Mesendoderm (in vitro differentiated cells): ENCODE data around the gene NAA35.
"Not testable (repeated sequence)": the region's sequence is repeated elsewhere in the genome, so short reads cannot be mapped to it uniquely, and the experiment has no call there.

Experiments
- DNase-seq: peaks from one replicate; pipeline ENCODE4 v3.0.0; 2013
- H2AK5ac ChIP-seq: 2 replicates; pipeline ENCODE4 v1.6.1; 2013; ENCODE audit warnings: low read length, inconsistent platforms
- H2BK120ac ChIP-seq: 2 replicates; pipeline ENCODE4 v1.6.1; 2013; ENCODE audit warnings: low read depth, mild to moderate bottlenecking, low read length, moderate library complexity, mixed read lengths
- H2BK15ac ChIP-seq: replicated peaks from 2 replicates; pipeline ENCODE4 v1.6.1; 2013; ENCODE audit warnings: low read depth, mild to moderate bottlenecking, moderate library complexity
- H2BK5ac ChIP-seq: 2 replicates; pipeline ENCODE4 v1.6.1; 2013; ENCODE audit warnings: low read length, inconsistent platforms
- H3K18ac ChIP-seq: 2 replicates; pipeline ENCODE4 v1.6.1; 2013; ENCODE audit warnings: mild to moderate bottlenecking, low read length, mixed read lengths
- H3K23ac ChIP-seq: one replicate; pipeline ENCODE4 v1.6.1; 2013; ENCODE audit warnings: low read length
- H3K27ac ChIP-seq: 2 replicates; pipeline ENCODE4 v1.5.1; 2013; ENCODE audit warnings: low read depth, mild to moderate bottlenecking, inconsistent platforms, low read length, moderate library complexity
- H3K27me3 ChIP-seq: 2 replicates; pipeline ENCODE4 v1.6.1; 2013; ENCODE audit warnings: low read length, control low read depth, mild to moderate bottlenecking, inconsistent platforms; ENCODE audit not compliant: insufficient read depth, poor library complexity
- H3K36me3 ChIP-seq: 2 replicates; pipeline ENCODE4 v1.6.1; 2013; ENCODE audit warnings: low read length, inconsistent platforms; ENCODE audit not compliant: control insufficient read depth, insufficient read depth
- H3K4ac ChIP-seq: one replicate; pipeline ENCODE4 v1.6.1; 2013; ENCODE audit warnings: low read depth, mild to moderate bottlenecking, low read length, moderate library complexity
- H3K4me1 ChIP-seq: 2 replicates; pipeline ENCODE4 v1.6.1; 2013; ENCODE audit warnings: low read depth, low read length, inconsistent platforms; ENCODE audit not compliant: control insufficient read depth
- H3K4me2 ChIP-seq: 2 replicates; pipeline ENCODE4 v1.6.1; 2013; ENCODE audit warnings: low read length
- H3K4me3 ChIP-seq: 2 replicates; pipeline ENCODE4 v1.5.1; 2013; ENCODE audit warnings: mild to moderate bottlenecking, low read length
- H3K56ac ChIP-seq: one replicate; pipeline ENCODE4 v1.6.1; 2013; ENCODE audit warnings: low read length
- H3K79me1 ChIP-seq: 2 replicates; pipeline ENCODE4 v1.6.1; 2013; ENCODE audit warnings: low read length, inconsistent platforms
- H3K79me2 ChIP-seq: 2 replicates; pipeline ENCODE4 v1.6.1; 2013; ENCODE audit warnings: mild to moderate bottlenecking, low read length; ENCODE audit not compliant: control insufficient read depth, insufficient read depth
- H3K9ac ChIP-seq: 2 replicates; pipeline ENCODE4 v1.6.1; 2013; ENCODE audit warnings: low read length, inconsistent platforms
- H4K5ac ChIP-seq: one replicate; pipeline ENCODE4 v1.6.1; 2013; ENCODE audit warnings: low read length
- H4K8ac ChIP-seq: one replicate; pipeline ENCODE4 v1.6.1; 2013; ENCODE audit warnings: low read depth, mild to moderate bottlenecking, control low read depth, low read length, moderate library complexity
- WGBS: extraction: QIAGEN DNeasy Blood & Tissue Kit; methylation state at CpG from one replicate; pipeline ENCODE4 v1.1.7; 2013; ENCODE audit warnings: low lambda C conversion rate, missing lambda C conversion rate; ENCODE audit not compliant: insufficient coverage; ENCODE audit errors: extremely low coverage; 5-methylcytosine and 5-hydroxymethylcytosine counted together

Gene NAA35

DNA sequence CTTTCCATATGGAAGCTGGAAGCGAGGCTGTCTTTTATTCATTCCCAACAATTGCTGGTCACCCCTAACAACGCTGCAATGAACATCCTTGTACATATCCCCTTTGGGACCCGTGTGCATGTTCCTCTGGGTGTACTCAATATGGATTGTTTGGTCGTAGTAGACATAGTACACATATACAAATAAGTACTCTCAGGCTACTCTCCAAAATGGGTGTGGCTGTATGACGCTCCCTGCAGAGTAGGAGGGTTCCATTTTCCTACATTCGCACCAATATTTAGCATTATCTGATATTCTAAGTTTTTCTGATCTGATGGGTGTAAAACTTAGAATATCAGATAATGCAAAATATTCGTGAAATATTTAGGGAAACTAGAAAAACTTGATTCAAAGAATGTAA is 23.2 kb upstream of the NAA35 start:
- no peaks in the 10 kb centered on the region for H3K79me1 ChIP-seq
- H3K27me3 ChIP-seq: no peaks in the 10 kb centered on the region
- DNase-seq: no peak
- no peaks in the 10 kb centered on the region for H3K36me3 ChIP-seq
- no peak overlapping the region for H3K18ac ChIP-seq
- H2BK120ac ChIP-seq: no peak overlapping the region
- WGBS: no CpG with 5 or more reads among the region's 7 CpGs
- no peak overlapping the region for H3K27ac ChIP-seq
- H3K4me2 ChIP-seq: no peak overlapping the region
- no peak overlapping the region for H3K4me3 ChIP-seq
- H3K23ac ChIP-seq: no peak overlapping the region
- H4K8ac ChIP-seq: no peak overlapping the region
- H3K4ac ChIP-seq: no peak overlapping the region
- H3K4me1 ChIP-seq: no peaks in the 10 kb centered on the region
- H2BK5ac ChIP-seq: no peak overlapping the region
- no peak overlapping the region for H4K5ac ChIP-seq
- H3K56ac ChIP-seq: no peak overlapping the region
- no peak overlapping the region for H3K9ac ChIP-seq
- H2AK5ac ChIP-seq: no peak overlapping the region
- H2BK15ac ChIP-seq: no peak overlapping the region
- no peaks in the 10 kb centered on the region for H3K79me2 ChIP-seq

DNA sequence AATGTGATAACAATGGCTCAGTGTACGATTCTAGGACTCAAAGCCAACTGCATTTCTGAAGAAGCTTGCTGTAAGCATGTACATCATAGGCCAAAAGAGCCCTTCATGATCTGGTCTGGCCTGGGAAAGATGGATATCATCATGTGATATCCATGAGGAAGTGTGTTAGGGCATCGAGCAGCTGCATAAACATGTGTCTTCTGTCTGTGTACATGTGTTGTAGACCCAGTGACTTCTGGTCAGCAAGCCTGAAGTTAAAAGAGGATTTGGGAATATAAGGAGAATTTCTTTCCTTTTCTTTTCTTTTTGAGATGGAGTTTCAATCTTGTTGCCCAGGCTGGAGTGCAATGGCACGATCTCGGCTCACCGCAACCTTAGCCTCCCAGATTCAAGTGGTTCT is 15.5 kb upstream of the NAA35 start:
- H2AK5ac ChIP-seq: no peak overlapping the region
- WGBS: no CpG with 5 or more reads among the region's 5 CpGs

GRCh38 chr9:85927076-85927475 is 13.9 kb upstream of the NAA35 start:
- Histone ChIP-seq H4K5ac (no peak overlapping the region), H3K79me2 (no peaks in the 10 kb centered on the region), H3K36me3 (no peaks in the 10 kb centered on the region), H3K4me3 (no peak overlapping the region), H3K27ac (no peak overlapping the region), H3K4me2 (no peak overlapping the region), H3K79me1 (no peaks in the 10 kb centered on the region), H3K18ac (no peak overlapping the region), H2BK5ac (no peak overlapping the region), H3K9ac (no peak overlapping the region), H2BK120ac (no peak overlapping the region), H3K4ac (no peak overlapping the region), H2BK15ac (no peak overlapping the region), H3K4me1 (no peaks in the 10 kb centered on the region), H4K8ac (no peak overlapping the region), H3K23ac (no peak overlapping the region), H3K56ac (no peak overlapping the region), H2AK5ac (no peak overlapping the region), H3K27me3 (no peaks in the 10 kb centered on the region)
- no CpG with 5 or more reads among the region's 2 CpGs for WGBS
- DNase-seq: no peak

More for the DNA sequence above, 15.5 kb upstream of the NAA35 start:
- H2BK5ac ChIP-seq: no peak overlapping the region
- no peak overlapping the region for H3K9ac ChIP-seq
- H3K4ac ChIP-seq: no peak overlapping the region
- no peak overlapping the region for H3K23ac ChIP-seq
- H3K4me3 ChIP-seq: no peak overlapping the region
- no peak overlapping the region for H2BK120ac ChIP-seq
- no peaks in the 10 kb centered on the region for H3K4me1 ChIP-seq
- H3K79me2 ChIP-seq: no peaks in the 10 kb centered on the region
- H3K79me1 ChIP-seq: no peaks in the 10 kb centered on the region
- H3K27me3 ChIP-seq: no peaks in the 10 kb centered on the region
- H4K8ac ChIP-seq: no peak overlapping the region
- no peak overlapping the region for H2BK15ac ChIP-seq
- no peak overlapping the region for H3K18ac ChIP-seq
- no peak overlapping the region for H3K27ac ChIP-seq
- no peak overlapping the region for H3K4me2 ChIP-seq
- H3K36me3 ChIP-seq: no peaks in the 10 kb centered on the region
- no peak for DNase-seq
- H4K5ac ChIP-seq: no peak overlapping the region
- H3K56ac ChIP-seq: no peak overlapping the region

DNA sequence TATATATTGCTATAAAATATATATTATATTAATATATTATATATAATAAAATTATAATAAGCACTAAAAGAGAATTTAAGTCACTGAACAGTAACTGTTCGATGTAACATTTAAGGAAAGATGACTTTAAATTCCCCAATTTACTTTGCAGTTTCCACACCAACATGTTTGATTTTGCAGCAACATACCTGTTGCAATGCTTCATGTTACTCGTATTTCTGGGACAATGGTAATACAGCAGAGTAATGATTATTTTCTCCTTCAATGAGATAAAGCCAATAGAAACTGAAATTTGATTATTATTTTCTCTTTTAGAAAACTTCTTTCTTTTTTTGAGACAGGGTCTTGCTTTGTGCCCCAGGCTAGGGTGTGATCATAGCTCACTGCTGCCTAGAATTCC is 9.5 kb upstream of the NAA35 start:
- Histone ChIP-seq H3K4me3 (no peak overlapping the region), H3K79me2 (no peaks in the 10 kb centered on the region), H3K27me3 (no peaks in the 10 kb centered on the region), H3K4me1 (no peaks in the 10 kb centered on the region), H2BK120ac (no peak overlapping the region), H3K4me2 (no peak overlapping the region), H3K79me1 (no peaks in the 10 kb centered on the region), H3K4ac (no peak overlapping the region), H4K5ac (no peak overlapping the region), H3K27ac (no peak overlapping the region), H4K8ac (no peak overlapping the region), H3K36me3 (no peaks in the 10 kb centered on the region), H3K23ac (no peak overlapping the region), H3K56ac (no peak overlapping the region), H2BK15ac (no peak overlapping the region), H3K9ac (no peak overlapping the region), H3K18ac (no peak overlapping the region), H2AK5ac (no peak overlapping the region), H2BK5ac (no peak overlapping the region)
- DNase-seq: no peak
- no CpG with 5 or more reads among the region's 2 CpGs for WGBS

DNA sequence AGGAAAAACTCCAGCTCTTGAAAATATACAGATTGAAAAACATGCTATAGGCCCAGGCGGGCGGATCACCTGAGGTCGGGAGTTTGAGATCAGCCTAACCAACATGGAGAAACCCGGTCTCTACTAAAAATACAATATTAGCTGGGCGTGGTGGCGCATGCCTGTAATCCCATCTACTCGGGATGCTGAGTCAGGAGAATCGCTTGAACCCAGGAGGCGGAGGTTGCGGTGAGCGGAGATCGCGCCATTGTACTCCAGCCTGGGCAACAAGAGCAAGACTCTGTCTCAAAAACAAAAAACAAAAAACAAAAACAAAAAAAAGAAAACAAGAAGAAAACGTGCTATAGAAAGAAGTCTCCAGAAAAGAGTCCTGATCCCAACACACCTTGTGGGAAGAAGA is 5.0 kb upstream of the NAA35 start:
- not testable (repeated sequence) for H3K79me1 ChIP-seq, H3K79me2 ChIP-seq, DNase-seq

GRCh38 chr9:85940275-85940831 is 593 bp upstream of the NAA35 start:
- H3K36me3 ChIP-seq: no peaks in the 10 kb centered on the region
- 100% methylated on average over 3 of the region's 13 CpGs for WGBS
- H3K4me1 ChIP-seq: peaks cover 2% of the 10 kb centered on the region
- peaks cover 36% of the 10 kb centered on the region for H3K79me2 ChIP-seq
- H3K4me2 ChIP-seq: peak overlapping the region; percentile 67
- H2BK120ac ChIP-seq: no peak overlapping the region
- no peak overlapping the region for H3K4ac ChIP-seq
- no peaks in the 10 kb centered on the region for H3K27me3 ChIP-seq
- no peak overlapping the region for H3K18ac ChIP-seq
- H3K23ac ChIP-seq: no peak overlapping the region
- peak overlapping the region; percentile 94 for H4K8ac ChIP-seq
- no peak overlapping the region for H3K27ac ChIP-seq
- peak overlapping the region; percentile 71 for H3K4me3 ChIP-seq
- H3K79me1 ChIP-seq: peaks cover 3% of the 10 kb centered on the region
- no peak overlapping the region for H2BK15ac ChIP-seq
- no peak for DNase-seq
- H2BK5ac ChIP-seq: no peak overlapping the region
- no peak overlapping the region for H2AK5ac ChIP-seq
- peak overlapping the region; percentile 78 for H3K9ac ChIP-seq
- H4K5ac ChIP-seq: no peak overlapping the region
- H3K56ac ChIP-seq: peak overlapping the region; percentile 88

More for the DNA sequence above, 5.0 kb upstream of the NAA35 start:
- H2AK5ac ChIP-seq, H3K18ac ChIP-seq, H3K4me1 ChIP-seq, H3K23ac ChIP-seq, H3K36me3 ChIP-seq, H3K56ac ChIP-seq, H3K9ac ChIP-seq, H2BK5ac ChIP-seq, H2BK120ac ChIP-seq, H4K8ac ChIP-seq, H2BK15ac ChIP-seq, H3K27ac ChIP-seq, H3K4me3 ChIP-seq, H4K5ac ChIP-seq, H3K4me2 ChIP-seq, H3K4ac ChIP-seq, H3K27me3 ChIP-seq: not testable (repeated sequence)
- no CpG with 5 or more reads among the region's 14 CpGs for WGBS
